RWPE1 (cell line): Measurements from ENCODE around the gene ZFR2.

Experiments used
- CTCF ChIA-PET: fragments of 350-600 bp; sonication (Branson Sonifier 250); formaldehyde crosslinking; extraction: SDS; loops from one replicate; lab custom pipeline; 2021; lab: Yijun Ruan, JAX
- POLR2A ChIA-PET: fragments of 400-600 bp; formaldehyde crosslinking; extraction: SDS; loops from one replicate; lab custom pipeline; 2020; ENCODE audit warnings: antibody characterized with exemption; ENCODE audit not compliant: low non-redundant PET; lab: Yijun Ruan, JAX
- DNase-seq: peaks from one replicate; pipeline ENCODE4 v3.0.0; 2012; ENCODE audit warnings: low spot score
- H3K27ac ChIP-seq: fragments of 450-650 bp; 2 replicates; pipeline ENCODE4 v1.5.1; 2017
- TF ChIP-seq, protein P1 (sequence below): fragments of 450-650 bp; conservative IDR thresholded peaks from 2 replicates; pipeline ENCODE4 v1.5.1; 2017; ENCODE audit warnings: low read depth, mild to moderate bottlenecking

The ZFR2 gene

DNA sequence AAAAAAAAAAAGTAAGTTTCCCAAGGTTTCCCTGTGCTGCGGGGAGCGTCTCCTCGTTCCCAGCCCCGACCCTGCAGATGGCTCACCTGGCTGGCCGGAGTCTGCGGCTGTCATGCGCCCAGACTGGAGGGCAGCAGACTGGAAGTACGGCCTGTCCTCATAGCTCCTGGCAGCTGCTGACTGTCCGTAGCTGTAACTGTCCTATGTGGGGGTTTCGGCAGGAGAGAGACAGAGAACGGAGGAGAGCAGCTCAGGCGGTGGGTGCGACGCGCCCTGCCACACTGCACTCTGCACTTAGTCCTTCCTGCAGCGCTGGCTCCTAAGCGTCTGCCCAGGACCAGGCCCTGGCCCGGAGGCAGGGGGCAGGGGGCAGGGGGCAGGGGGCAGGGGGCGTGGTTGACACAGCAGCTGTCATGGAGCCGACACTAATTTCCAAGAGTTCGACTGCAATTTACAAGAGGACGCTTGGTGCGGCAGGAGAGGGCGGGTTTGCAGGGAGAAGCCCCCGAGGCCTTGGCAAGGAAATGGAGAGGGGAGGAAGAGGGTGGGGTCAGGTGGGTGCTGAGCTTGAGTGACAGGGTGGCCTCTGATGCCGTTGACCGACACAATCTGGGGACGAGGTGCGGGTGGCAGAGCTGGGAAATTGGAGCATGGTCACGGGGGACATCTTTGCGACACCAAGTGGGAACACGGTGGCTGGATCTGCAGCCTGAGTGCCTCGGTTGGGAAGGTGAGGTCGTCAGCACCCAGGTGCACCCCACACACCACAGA, 35.1 kb downstream of the ZFR2 start:
- TF ChIP-seq, protein P1, sequence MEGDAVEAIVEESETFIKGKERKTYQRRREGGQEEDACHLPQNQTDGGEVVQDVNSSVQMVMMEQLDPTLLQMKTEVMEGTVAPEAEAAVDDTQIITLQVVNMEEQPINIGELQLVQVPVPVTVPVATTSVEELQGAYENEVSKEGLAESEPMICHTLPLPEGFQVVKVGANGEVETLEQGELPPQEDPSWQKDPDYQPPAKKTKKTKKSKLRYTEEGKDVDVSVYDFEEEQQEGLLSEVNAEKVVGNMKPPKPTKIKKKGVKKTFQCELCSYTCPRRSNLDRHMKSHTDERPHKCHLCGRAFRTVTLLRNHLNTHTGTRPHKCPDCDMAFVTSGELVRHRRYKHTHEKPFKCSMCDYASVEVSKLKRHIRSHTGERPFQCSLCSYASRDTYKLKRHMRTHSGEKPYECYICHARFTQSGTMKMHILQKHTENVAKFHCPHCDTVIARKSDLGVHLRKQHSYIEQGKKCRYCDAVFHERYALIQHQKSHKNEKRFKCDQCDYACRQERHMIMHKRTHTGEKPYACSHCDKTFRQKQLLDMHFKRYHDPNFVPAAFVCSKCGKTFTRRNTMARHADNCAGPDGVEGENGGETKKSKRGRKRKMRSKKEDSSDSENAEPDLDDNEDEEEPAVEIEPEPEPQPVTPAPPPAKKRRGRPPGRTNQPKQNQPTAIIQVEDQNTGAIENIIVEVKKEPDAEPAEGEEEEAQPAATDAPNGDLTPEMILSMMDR = no peak
- no peak overlapping the region for H3K27ac ChIP-seq
- DNase-seq = no peak
- POLR2A ChIA-PET = interaction anchor here (0.7 kb wide), 1 partner anchor 72 kb away, joined by 3 read pairs; the partner anchor contains the start of gene APBA3
- CTCF ChIA-PET = interaction anchor here (0.6 kb wide), 1 partner anchor 99 kb away, joined by 6 read pairs; the partner anchor contains the start of gene NMRK2

DNA sequence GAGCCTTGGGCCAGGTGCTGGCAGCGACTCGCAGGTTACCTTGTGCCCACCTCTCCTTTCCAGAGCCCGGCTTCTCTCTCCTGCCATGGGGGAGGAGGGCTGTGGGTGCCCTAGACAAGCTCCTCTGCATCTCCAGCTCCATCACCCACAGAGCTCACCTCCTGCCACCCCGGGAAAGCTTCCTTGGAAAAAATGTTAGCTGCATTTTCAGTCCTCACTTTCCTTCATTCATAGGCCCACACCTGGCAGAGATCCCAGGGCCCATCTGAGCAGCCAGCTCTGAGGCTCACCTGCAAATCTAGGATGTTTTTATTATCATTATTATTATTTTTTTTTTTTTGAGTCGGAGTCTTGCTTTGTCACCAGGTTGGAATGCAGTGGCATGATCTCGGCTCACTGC, 36.8 kb downstream of the ZFR2 start:
- no peak overlapping the region for H3K27ac ChIP-seq
- POLR2A ChIA-PET = no interaction called here
- DNase-seq = no peak
- TF ChIP-seq, protein P1 = no peak
- CTCF ChIA-PET = interaction anchor here (0.6 to 1.0 kb wide), 2 partner anchors 10 to 17 kb away, joined by 3 read pairs; no protein-coding TSS in a partner anchor

DNA sequence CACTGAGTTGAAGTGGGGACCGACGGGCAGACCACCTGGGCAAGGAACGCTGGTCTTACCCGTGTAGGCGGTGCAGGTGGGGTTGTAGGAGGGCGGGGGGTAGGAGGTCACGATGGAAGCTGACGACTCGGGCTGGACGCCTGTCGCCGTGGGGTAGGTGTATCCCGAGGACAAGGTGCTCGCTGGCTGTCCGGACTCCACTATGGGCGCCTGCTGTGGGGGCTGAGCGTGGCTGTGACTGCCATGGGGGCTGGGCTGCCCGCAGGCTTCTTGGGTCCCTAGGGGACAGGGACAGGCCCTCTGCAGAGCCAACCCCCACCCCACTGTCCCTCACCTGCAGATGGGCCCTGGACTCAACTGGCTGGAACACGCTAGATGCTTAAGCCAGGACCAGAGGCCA, 37.2 kb downstream of the ZFR2 start:
- ChIA-PET CTCF (interaction anchor here (1.0 kb wide), 1 partner anchor 17 kb away, joined by 3 read pairs; no protein-coding TSS in a partner anchor), POLR2A (no interaction called here)
- no peak overlapping the region for H3K27ac ChIP-seq
- TF ChIP-seq, protein P1 = no peak
- no peak for DNase-seq

DNA sequence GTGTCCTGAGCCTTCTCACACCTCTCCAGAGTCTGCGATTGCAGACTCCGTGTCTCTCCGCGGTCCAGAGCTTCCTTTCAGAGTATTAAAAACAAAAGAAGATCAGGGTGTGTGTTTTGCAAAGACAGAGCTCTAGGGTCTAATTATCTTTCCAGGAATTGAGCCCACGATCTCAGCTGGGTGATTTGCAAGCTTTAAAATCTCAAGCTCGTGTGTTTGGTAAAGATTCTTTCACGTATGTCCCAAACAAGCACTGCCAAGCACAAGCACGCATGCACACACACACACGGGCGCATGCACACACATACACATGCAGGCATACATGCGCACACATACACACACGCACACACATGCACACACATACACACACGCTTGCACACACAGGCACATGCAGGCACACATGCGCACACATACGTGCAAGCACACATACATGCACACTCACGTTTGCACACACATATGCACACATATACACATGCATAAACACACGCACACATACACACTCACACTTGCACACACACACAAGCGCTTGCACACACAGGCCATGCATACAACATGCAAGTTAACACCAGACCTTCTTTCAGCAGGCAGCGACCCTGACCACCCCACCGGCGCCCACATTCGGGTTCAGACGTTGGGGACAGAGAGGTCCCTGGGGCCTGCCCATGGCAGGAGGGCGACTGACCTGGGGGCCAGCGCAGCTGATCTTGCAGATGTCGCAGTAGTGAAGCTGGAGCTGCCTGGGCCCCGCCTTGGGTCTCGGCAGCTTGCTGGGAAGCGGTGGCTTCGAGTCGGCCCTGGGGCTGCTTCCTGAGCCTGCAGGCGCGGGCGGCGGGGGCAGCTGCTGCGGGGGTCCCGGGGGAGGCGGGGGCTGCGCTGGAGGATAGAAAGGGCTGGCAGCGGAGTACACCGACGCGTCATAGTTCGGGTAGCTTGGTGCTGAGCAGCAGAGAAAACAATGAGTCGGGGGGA, 37.9 kb downstream of the ZFR2 start:
- no peak overlapping the region for H3K27ac ChIP-seq
- CTCF ChIA-PET = interaction anchor here (1.0 kb wide), 1 partner anchor 18 kb away, joined by 3 read pairs; no protein-coding TSS in a partner anchor
- no peak for DNase-seq
- TF ChIP-seq, protein P1 = no peak
- POLR2A ChIA-PET = no interaction called here

DNA sequence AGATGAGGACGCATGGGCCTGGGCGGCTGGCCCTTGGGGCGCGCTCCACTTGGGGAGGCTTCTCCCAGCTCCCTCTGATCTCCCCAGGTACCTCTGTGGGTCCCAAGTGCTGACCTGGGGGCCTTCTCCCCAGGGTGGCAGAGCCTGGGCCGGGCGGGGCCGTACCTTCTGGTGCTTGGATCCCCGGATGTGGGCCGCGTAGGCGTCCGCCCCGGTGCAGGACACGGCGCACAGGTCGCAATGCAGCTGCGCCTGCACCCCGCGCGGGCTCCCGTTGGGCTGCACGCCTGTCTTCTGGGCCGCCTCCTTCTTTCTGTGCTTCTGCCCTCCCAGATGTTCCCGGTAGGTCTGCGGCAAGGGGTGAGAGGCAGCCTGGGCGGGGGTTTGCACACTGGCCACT, 41.5 kb downstream of the ZFR2 start:
- H3K27ac ChIP-seq = no peak overlapping the region
- ChIA-PET POLR2A (no interaction called here), CTCF (no interaction called here)
- TF ChIP-seq, protein P1 = no peak
- no peak for DNase-seq

DNA sequence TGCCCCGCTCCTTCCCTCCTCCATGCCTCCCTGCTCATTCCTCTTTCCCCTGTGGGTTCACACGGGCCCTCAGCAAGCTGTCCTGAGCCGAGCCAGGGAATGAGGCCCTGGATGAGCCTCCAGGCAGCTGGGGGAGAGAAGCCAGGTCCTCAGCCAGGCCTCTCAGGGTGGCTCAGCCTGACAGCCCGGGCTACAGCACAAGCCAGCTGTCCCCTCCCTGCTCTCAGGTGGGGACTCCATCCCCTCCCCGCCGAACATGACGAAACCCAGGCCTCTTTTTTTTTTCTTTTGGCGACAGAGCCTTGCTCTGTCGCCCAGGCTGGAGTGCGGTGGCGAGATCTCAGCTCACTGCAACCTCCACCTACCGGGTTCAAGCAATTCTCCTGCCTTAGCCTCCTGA, 42.7 kb downstream of the ZFR2 start:
- DNase-seq = no peak
- CTCF ChIA-PET = no interaction called here
- POLR2A ChIA-PET = no interaction called here
- H3K27ac ChIP-seq = no peak overlapping the region
- TF ChIP-seq, protein P1 = no peak
